ENCODE data around the gene TMED4. TPM values are rescaled to one million over a fixed set of nuclear protein-coding genes. Genes with fewer than 3 reads are reported as not detected.
"Not testable (repeated sequence)": the region's sequence is repeated elsewhere in the genome, so short reads cannot be mapped to it uniquely, and the experiment has no call there.

TMED4 gene
- total RNA-seq, 2 donors from 2014 or later, result 55.1 to 73.2 TPM

DNA sequence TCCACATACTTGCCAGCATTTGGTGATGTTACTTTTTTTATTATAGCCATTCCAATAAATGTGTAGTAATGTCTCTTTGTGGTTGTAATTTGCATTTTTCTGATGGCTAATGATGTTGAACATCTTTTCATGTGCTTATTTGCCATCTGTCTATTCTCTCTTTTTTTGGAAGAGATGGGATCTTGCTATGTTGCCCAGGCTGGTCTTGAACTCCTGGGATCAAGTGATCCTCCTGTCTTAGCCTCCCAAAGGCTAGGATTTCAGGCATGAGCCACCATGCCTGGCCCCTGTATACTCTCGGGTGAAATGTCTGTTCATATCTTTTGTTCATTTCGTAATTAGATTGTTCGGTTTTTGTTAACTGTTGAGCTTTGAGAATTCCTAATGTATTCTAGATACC, 27.8 kb upstream of the TMED4 start:
- intact Hi-C loops (cut with DNase I), result loop anchor here in 1 of 2 donors (5.0 to 10.0 kb wide), 2 partner anchors 42 to 155 kb away; no protein-coding TSS in a partner anchor
- ATAC-seq (no peak), DNase-seq (no peak)

DNA sequence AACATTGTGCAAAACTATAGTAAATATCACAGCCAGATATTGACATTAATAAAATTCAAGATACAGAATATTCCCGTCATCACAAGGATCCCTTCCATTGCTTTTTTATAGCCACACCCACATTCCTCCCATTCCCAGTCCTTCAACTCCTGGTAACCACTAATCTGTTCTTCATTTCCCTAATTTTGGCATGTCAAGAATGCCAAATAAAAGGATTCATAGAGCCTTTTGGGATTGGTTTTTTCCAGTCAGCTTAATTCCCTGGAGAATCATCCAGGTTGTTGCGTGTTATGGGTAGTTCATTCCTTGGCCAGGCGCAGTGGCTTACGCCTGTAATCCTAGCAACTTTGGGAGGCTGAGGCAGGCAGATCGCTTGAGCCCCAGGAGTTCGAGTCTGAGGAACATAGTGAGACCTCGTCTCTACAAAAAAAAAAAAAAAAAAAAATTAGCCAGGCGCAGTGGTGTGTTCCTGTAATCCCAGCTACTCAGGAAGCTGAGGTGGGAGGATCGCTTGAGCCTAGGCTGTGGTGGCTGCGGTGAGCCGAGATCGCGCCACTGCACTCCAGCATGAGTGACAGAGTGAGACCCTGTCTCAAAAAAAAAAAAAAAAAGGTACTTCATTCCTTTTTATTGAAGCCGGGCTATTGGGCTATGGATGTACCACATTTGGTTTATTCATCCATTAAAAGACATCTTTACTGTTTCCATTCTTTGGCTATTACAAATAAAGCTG, 27.1 kb upstream of the TMED4 start:
- intact Hi-C loops (cut with DNase I), result loop anchor here in 1 of 2 donors (5.0 to 10.0 kb wide), 2 partner anchors 43 to 156 kb away; no protein-coding TSS in a partner anchor
- ATAC-seq (no peak), DNase-seq (no peak)

DNA sequence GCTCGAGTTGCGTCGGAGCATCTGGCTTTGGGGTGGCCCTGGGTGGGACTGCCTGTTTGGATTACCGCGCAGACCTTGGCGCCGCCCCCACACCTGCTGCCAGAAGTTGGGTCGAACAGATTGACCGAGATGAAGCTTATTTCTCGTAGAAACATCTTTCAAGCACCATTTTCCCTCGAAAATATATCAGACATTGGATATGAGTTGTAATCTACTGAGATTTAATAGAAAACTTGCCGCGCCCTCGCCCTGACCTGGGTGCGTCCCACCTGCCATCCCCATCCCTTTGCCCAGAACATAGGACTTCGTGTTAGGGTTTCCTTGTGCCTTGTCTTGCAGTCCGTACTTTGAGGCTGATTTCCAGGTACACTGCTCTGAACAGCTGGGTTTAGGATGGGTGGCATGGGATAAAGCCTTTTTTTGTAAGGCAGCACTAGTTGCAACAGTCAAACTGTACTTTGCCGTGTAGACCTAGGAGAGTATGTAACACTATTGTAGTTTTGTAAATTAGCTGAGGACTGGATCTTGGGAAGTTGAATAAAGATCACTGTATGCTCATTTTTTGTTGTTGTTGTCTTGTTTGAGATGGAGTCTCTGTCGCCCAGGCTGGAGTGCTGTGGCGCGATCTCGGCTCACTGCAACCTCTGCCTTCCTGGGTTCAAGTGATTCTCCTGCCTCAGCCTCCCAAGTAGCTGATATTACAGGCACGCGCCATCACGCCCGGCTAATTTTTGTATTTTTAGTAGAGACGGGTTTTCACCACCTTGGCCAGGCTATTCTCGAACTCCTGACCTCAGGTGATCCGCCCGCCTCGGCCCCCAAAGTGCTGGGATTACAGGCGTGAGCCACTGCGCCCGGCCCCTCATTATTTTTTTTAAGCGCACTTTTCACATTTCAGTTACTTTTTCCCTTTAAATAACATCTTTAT, 25.4 kb upstream of the TMED4 start:
- DNase-seq, result no peak
- no peak for ATAC-seq
- intact Hi-C loops (cut with DNase I), result loop anchor here in 1 of 2 donors (5.0 to 10.0 kb wide), 2 partner anchors 45 to 157 kb away; no protein-coding TSS in a partner anchor

DNA sequence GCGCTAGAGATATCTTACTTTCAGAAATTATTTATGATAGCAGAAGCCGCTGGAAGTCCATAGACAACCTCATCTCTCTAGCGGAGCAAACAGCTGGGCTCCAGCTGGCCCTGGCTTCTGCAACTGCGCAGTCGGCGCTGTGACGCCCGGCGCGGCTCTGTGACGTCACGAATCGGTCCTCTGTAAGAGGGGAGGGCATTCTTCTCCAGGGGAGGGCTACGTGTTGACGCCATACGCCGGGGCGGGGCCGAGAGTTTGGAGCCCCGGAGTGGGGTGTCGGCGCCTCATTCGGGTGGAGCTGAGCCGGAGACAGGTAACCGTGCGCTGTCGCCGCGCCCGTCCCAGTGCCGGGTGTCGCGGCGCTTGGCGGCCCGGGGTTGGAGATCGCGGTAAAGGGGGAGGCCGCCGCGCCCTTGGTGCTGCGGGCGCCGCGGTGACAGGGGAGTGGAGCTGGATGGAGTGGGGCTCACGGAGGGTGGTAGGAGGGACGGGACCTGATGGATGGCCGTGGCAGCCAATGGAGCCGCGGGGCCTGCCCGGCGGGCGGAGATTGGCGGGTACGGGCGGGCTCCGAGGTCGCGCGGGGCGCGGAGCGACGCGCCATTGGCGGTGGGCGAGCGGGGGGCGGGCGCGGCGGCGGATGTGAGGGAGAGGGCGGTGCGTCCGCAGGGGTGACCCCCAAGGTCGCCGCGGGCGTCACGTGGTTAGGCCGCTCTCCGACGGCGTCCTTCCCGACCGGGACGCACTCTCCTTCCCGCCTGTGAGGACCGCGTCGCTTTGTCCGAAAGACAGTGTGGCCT, 24.5 kb upstream of the TMED4 start, which contains the start of gene OGDH:
Gene OGDH (plus strand): TSS at position 287 of the 800 bp plus-strand sequence. CDS start 17,717 bp downstream, outside the sequence.
- intact Hi-C loops (cut with DNase I), result loop anchor here in 1 of 2 donors (5.0 to 10.0 kb wide), 2 partner anchors 46 to 158 kb away; no protein-coding TSS in a partner anchor
- DNase-seq (peak; percentile 99), ATAC-seq (peak; percentile 99)

DNA sequence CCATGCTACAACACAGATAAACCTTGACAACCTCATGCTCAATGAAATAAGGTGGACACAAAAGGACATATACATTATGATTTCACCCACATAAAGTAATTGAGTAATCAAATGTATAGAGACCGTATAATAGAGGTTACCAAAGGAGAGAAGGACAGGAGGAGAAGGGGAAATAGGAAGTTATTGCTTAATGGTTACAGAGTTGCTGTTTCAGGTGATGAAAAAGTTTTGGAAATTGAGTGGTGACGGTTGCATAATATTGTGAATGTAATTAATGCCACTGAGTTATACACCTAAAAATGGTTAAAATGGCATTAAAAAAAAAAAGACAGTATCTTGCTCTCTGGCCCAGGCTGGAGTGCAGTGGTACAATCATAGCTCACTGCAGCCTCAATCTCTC, 22.9 kb upstream of the TMED4 start:
- intact Hi-C loops (cut with DNase I), result loop anchor here in 1 of 2 donors (5.0 to 10.0 kb wide), 2 partner anchors 47 to 160 kb away; no protein-coding TSS in a partner anchor
- DNase-seq, result no peak

DNA sequence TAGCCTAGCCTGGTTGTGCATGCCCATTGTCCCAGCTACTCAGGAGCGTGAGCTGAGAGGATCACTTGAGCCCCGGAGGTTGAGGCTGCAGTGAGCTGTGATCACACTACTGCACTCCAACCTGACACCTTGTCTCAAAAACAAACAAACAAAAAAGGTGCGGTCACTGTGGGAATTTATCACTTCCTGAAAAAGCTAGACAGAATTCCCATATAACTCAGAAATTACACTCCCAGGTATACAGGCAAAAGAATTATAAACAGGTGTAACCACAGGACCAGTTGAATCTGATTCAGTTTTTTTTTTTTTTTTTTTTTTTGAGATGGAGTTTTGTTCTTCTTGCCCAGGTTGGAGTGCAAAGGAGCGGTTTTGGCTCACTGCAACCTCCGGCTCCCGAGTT, 21.2 kb upstream of the TMED4 start:
- DNase-seq (no peak), ATAC-seq (no peak)
- intact Hi-C loops (cut with DNase I), result loop anchor here in 1 of 2 donors (10.0 kb wide), 1 partner anchor 162 kb away; no protein-coding TSS in a partner anchor

More for the DNA sequence above, 22.9 kb upstream of the TMED4 start:
- ATAC-seq, result no peak

DNA sequence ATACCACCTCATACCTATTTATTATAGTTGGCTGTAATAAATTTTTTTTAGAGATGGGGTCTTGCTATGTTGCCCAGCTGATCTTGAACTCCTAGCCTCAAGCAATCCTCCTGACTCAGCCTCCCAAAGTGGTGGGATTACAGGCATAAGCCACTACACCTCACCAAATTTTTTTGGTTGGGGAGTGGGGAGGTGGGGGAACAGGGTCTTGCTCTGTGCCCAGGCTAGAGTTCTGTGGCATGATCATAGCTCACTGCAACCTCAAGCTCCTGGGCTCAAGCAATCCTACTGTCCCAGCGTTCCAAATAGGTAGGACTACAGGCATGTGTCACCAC, 20.5 kb upstream of the TMED4 start:
- DNase-seq, result no peak

DNA sequence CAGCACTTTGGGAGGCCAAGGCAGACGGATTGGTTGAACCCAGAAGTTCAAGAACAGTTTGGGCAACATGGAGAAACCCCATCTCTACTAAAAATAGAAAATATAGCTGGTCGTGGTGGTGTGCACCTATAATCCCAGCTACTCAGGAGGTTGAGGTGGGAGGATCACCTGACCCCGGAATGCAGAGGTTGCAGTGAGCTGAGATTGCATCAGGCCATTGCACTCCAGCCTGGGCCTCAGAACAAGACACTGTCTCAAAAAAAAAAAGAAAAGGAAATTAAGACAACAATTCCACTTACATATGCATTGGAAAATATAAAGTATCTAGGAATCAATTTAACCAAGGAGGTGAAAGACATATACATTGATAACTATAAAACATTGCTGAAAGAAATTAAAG, 17.2 kb upstream of the TMED4 start:
- intact Hi-C loops (cut with DNase I), result no loop called here
- ATAC-seq, result no peak
- no peak for DNase-seq

More for the DNA sequence above, 20.5 kb upstream of the TMED4 start:
- no peak for ATAC-seq
- intact Hi-C loops (cut with DNase I), result loop anchor here in 1 of 2 donors (10.0 kb wide), 1 partner anchor 162 kb away; no protein-coding TSS in a partner anchor

DNA sequence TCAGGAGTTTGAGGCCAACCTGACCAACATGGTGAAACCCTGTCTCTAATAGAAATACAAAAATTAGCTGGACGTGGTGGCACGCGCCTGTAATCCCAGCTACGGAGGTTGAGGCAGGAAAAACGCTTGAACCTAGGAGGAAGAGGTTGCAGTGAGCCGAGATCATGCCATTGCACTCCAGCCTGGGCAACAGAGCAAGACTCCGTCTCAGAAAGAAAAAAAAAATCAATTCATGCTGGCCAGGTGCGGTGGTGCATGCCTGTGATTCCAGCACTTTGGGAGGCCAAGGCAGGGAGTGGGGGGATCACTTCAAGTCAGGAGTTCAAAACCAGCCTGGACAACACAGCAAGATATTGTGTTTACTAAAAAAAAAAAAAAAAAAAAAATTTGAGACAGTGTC, 15.2 kb upstream of the TMED4 start:
- ATAC-seq; DNase-seq; intact Hi-C loops (cut with DNase I): not testable (repeated sequence)

DNA sequence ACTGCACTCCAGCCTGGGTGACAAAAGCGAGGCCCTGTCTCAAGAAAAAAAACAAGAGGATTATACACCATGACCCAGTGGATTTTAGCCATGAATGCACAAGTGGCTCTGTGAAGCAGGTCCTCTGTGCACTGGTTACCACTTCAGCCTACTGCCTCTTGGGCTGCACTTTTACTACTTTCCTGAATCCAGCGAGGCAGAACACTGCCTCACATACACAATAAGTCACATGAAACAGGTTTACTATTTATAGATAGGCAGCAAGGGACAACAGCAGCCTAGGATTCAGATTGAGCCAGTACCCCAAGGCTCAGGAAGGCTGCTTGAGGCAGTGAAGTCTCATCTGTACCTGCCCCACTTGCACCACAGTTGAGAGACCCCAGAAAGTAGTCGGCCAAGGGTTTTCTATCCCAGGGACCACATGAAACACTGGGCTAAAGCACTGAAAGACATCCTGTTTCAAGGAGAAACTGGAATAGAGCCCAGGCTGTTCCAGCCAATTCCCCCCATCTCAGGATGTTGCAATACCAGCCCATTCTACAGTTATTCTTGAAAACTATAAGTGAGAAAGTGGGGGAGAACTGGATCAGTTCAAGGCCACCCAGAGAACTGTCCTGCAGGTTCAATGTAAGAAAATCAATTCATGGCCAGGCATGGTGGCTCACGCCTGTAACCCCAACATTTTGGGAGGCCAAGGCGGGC, 14.1 kb upstream of the TMED4 start:
- no peak for DNase-seq
- ATAC-seq, result peak; percentile 30 to 58
- intact Hi-C loops (cut with DNase I), result no loop called here

DNA sequence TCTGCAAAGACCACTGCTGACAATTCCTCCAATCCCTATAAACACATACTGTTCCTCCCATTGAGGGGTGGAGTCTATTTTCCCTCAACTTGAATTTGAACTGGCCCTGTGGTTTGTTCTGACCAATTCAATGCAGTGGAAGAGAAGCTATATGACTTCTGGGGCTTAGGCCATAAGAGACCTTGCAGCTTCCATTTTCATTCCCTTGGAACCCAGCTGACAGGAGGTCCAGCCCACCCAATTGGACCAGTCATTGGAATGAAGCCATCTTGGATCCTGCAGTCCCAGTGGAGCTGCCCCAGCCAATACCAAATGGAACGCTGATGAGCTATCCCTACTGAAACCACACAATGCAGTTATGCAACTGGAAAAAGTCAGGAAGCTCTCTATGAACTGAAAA, 8.9 kb upstream of the TMED4 start:
- intact Hi-C loops (cut with DNase I), result no loop called here
- DNase-seq, result no peak

DNA sequence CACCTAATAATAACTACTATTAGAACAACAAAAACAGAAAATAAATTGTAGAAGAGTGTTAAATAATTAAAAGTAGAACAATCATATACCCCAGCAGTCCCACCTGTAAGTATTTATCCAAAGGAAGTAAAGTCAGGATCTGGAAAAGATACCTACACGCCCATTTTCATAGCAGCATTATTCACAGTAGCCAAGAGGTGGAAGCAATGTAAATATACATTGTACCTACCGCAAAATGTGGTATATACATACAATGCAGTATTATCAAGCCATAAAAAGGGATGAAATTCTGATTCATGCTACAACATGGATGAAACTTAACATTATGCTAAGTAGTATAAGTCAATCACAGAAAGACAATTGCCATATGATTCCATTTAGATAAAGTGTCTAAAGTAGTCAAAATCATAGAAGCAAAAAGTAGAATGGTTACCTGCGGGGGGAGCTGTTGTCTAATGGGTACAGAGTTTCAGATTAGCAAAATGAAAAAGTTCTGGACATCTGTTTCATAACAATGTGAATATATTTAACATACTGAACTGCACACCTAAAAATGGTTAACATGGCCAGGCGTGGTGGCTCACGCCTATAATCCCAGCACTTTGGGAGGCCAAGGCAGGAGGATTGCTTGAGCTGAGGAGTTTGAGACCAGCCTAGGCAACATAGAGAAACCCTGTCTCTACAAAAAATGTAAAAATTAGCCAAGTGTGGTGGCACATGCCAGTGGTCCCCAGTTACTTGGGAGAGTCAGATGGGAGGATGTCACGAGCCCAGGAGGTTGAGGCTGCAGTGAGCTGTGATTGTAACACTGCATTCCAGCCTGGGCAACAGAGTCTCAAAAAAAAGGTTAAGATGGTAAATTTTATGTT, 6.0 kb upstream of the TMED4 start:
- DNase-seq, result peak; percentile 47
- intact Hi-C loops (cut with DNase I), result loop anchor here (2.0 to 5.0 kb wide), 2 partner anchors 259 to 334 kb away; no protein-coding TSS in a partner anchor
- ATAC-seq, result peak; percentile 61 to 72

More for the DNA sequence above, 8.9 kb upstream of the TMED4 start:
- ATAC-seq, result no peak

DNA sequence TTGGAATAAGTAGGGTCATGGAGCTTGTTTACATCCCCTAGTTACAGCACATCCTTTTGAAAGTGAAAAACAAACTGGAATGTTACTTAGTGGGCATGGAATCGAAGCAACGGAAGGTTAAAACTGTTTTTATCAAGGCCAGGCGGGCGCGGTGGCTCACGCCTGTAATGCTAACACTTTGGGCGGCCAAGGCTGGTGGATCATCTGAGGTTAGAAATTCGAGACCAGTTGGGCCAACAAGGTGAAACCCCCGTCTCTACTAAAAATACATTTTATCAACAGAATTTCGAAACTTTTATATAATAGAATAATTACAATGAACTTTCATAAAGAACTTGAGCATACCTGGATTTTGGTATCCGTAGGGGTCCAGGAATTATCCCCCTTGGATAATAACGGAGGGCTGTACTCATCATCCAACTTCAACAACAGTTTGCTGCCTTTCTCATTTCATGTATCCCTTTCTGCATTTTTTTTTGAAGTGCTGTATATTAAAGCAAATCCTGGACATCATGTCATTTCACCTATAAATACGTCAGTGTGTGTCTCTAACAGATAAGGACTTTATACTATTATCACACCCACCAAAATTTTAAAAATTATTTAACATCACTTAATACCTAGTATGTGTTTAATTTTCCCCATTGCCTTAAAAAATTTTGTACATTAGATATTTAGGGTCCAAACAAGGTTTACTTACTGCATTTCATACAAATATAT, 1.3 kb upstream of the TMED4 start:
- intact Hi-C loops (cut with DNase I), result loop anchor here in 1 of 2 donors (5.0 kb wide), 1 partner anchor 264 kb away; the partner anchor contains the start of gene H2AZ2
- ATAC-seq, result no peak
- no peak for DNase-seq

DNA sequence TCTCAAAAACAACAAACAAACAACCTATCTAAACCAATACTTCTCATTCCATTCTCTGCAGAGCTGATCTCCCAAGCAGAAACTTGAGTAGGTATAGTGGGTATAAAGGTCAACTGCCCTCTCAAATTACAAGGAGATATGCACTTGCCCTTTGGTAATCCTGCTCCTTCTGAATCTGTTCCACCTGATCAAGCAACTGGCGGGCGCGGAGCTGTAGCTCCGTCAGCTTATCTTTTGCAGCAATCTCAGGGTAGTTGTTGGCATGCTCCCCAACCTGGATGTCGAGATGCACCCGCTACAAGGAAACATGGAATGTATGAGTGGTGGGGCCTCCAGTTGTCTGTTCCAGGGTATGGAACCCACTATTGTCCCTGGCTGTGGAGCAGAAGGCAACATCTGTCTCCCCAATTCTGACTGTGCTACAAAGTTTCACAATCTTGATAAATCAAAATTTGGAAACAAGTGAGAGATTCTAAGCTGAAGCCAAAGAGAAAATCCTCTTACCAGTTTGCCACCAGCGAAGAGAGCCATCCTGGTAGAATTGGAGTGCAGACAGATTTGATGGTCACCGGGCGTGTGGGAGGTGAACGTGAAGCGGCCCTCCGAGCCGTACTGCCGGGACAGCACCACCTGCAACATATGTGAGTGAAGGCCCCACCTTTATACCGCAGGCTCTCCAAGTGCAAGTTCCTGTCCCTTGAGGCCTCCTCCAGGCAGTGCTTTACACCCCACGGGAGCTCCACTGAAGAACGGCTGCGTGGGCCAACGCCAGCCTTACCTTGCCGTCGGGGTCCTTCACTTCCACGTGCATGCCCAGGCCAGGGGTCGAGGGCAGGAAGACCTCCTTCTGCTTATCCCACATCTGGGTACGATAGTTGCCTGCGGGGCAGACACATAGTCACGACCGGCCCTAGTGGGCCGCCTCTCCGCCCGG, 819 bp downstream of the TMED4 start:
- DNase-seq (peak; percentile 39), ATAC-seq (peak; percentile 4 to 20)
- intact Hi-C loops (cut with DNase I), result loop anchor here in 1 of 2 donors (5.0 kb wide), 1 partner anchor 266 kb away; the partner anchor contains the start of gene H2AZ2

DNA sequence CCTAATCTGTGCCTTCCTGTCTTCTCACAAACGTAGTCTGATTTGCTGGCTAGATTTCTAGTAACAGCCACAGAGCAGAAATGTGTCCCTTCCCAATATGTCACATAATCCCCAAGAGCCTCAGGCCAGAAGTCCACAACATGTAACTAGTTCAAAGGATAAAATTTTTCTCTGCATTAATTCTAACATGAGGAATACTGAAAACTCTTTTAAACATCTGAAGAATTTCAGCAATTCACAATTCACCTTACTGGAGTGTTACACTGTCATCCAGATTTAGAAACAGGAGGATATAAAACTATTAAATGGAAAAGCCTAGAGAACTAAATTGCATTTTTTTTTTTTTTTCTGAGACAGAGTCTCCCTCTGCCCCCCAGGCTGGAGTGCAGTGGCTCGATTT, 5.8 kb downstream of the TMED4 start:
- ATAC-seq, result no peak
- no peak for DNase-seq
- intact Hi-C loops (cut with DNase I), result no loop called here
